Panc1 (cell line): ENCODE measurements around the gene ZSCAN25.

Experiments
- POLR2AphosphoS5 ChIP-seq: IDR thresholded peaks from 2 replicates; pipeline ENCODE4 v1.6.1; 2012; ENCODE audit warnings: mild to moderate bottlenecking, low read depth, low read length, moderate library complexity
- TCF7L2 ChIP-seq: IDR thresholded peaks from 2 replicates; pipeline ENCODE4 v1.6.1; 2011; ENCODE audit warnings: mild to moderate bottlenecking, low read depth, low read length, inconsistent platforms
- TF ChIP-seq, protein P1 (sequence below): fragments of 450-650 bp; IDR thresholded peaks from 2 replicates; pipeline ENCODE4 v1.5.1; 2017; ENCODE audit warnings: mild to moderate bottlenecking

DNA sequence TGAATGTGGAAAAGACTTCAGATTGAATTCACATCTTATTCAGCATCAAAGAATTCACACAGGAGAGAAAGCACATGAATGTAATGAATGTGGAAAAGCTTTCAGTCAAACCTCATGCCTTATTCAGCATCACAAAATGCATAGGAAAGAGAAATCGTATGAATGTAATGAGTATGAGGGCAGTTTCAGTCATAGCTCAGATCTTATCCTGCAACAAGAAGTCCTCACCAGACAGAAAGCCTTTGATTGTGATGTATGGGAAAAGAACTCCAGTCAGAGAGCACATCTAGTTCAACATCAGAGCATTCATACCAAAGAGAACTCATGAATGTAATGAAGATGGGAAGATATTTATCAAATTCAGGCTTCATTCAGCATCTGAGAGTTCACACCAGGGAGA lies 43.5 kb upstream of the ZSCAN25 start:
- TF ChIP-seq, protein P1, sequence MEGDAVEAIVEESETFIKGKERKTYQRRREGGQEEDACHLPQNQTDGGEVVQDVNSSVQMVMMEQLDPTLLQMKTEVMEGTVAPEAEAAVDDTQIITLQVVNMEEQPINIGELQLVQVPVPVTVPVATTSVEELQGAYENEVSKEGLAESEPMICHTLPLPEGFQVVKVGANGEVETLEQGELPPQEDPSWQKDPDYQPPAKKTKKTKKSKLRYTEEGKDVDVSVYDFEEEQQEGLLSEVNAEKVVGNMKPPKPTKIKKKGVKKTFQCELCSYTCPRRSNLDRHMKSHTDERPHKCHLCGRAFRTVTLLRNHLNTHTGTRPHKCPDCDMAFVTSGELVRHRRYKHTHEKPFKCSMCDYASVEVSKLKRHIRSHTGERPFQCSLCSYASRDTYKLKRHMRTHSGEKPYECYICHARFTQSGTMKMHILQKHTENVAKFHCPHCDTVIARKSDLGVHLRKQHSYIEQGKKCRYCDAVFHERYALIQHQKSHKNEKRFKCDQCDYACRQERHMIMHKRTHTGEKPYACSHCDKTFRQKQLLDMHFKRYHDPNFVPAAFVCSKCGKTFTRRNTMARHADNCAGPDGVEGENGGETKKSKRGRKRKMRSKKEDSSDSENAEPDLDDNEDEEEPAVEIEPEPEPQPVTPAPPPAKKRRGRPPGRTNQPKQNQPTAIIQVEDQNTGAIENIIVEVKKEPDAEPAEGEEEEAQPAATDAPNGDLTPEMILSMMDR, result no peak
- TF ChIP-seq POLR2AphosphoS5 (no peak), TCF7L2 (no peak)
